ENCODE data around the gene EPB41L1.
A peak's percentile ranks its signal among the peaks of the same experiment; 100 is the strongest.

The EPB41L1 gene

GRCh38 chr20:36155991-36156390 is 1.5 kb downstream of the EPB41L1 start:
- DNase-seq = peak; percentile 32

- no peak for DNase-seq
These were observed 3.1 kb downstream of the EPB41L1 start for GRCh38 chr20:36157610-36158009.

- DNase-seq = no peak
These were observed 3.7 kb downstream of the EPB41L1 start for GRCh38 chr20:36158160-36158741.

- DNase-seq = no peak
These were observed 5.3 kb downstream of the EPB41L1 start for GRCh38 chr20:36159833-36160232.

- DNase-seq = no peak
These were observed 7.9 kb downstream of the EPB41L1 start for GRCh38 chr20:36162272-36162966.

GRCh38 chr20:36167902-36168503 is 13.5 kb downstream of the EPB41L1 start:
- no peak for DNase-seq

- peak; percentile 22 for DNase-seq
These were observed 16.1 kb downstream of the EPB41L1 start for GRCh38 chr20:36170542-36171215.

- DNase-seq = peak; percentile 32
These were observed 19.0 kb downstream of the EPB41L1 start for GRCh38 chr20:36173451-36173933.

GRCh38 chr20:36175016-36175415 is 20.5 kb downstream of the EPB41L1 start:
- DNase-seq = no peak

- no peak for DNase-seq
These were observed 21.0 kb downstream of the EPB41L1 start for GRCh38 chr20:36175475-36175995.

- DNase-seq = no peak
These were observed 23.2 kb downstream of the EPB41L1 start for GRCh38 chr20:36177716-36178115.

- peak; percentile 16 for DNase-seq
These were observed 24.8 kb downstream of the EPB41L1 start for GRCh38 chr20:36179170-36179945.

- DNase-seq = no peak
These were observed 25.8 kb downstream of the EPB41L1 start for GRCh38 chr20:36180323-36180722.

- DNase-seq = no peak
These were observed 27.5 kb downstream of the EPB41L1 start for GRCh38 chr20:36181934-36182603.

GRCh38 chr20:36182604-36183154 is 28.1 kb downstream of the EPB41L1 start:
- DNase-seq = no peak

GRCh38 chr20:36183155-36183944 is 28.8 kb downstream of the EPB41L1 start:
- DNase-seq = no peak

- no peak for DNase-seq
These were observed 30.6 kb downstream of the EPB41L1 start for GRCh38 chr20:36184816-36185776.

- DNase-seq = no peak
These were observed 39.6 kb downstream of the EPB41L1 start for GRCh38 chr20:36193977-36194712.

- DNase-seq = no peak
These were observed 42.1 kb downstream of the EPB41L1 start for GRCh38 chr20:36196676-36197075.

Measured in midbrain (tissue), 1 donor.